OCI-LY3 (cell line): ENCODE data around the gene SOX11.

Source experiments
- H2AFZ ChIP-seq: fragments of 200-600, 300-600 bp; shearing (Covaris generic); 2 replicates; pipeline ENCODE4 v1.6.0; 2014; ENCODE audit warnings: antibody characterized with exemption, low read depth, low read length
- H3K27ac ChIP-seq: fragments of 200-600, 300-600 bp; sonication (generic); 2 replicates; pipeline ENCODE4 v1.5.1; 2014; ENCODE audit warnings: mild to moderate bottlenecking, low read length, moderate library complexity, mixed read lengths
- H3K27me3 ChIP-seq: fragments of 200-600, 300-600 bp; sonication (generic); 2 replicates; pipeline ENCODE4 v1.6.1; 2014; ENCODE audit warnings: low read depth, low read length, mixed read lengths
- H3K36me3 ChIP-seq: fragments of 200-600, 300-600 bp; sonication (generic); replicated peaks from 2 replicates; pipeline ENCODE3; 2014; ENCODE audit warnings: low read depth, low read length, mixed read lengths
- H3K4me1 ChIP-seq: fragments of 300-600, 200-600 bp; sonication (generic); 2 replicates; pipeline ENCODE4 v1.6.1; 2014; ENCODE audit warnings: low read length, mixed read lengths
- H3K4me2 ChIP-seq: fragments of 200-600, 300-600 bp; sonication (generic); 2 replicates; pipeline ENCODE4 v1.6.1; 2014; ENCODE audit warnings: low read length, mixed read lengths
- H3K4me3 ChIP-seq: fragments of 300-600, 200-600 bp; sonication (generic); 2 replicates; pipeline ENCODE4 v1.5.1; 2014; ENCODE audit warnings: antibody characterized with exemption, mild to moderate bottlenecking, low read length, moderate library complexity
- H3K79me2 ChIP-seq: fragments of 300-600, 200-600 bp; shearing (Covaris generic); 2 replicates; pipeline ENCODE4 v1.6.1; 2014; ENCODE audit warnings: mild to moderate bottlenecking, low read length, mixed read lengths
- H3K9ac ChIP-seq: fragments of 300-600, 200-600 bp; shearing (Covaris generic); 2 replicates; pipeline ENCODE4 v1.6.0; 2014; ENCODE audit warnings: mild to moderate bottlenecking, low read length, moderate library complexity
- H3K9me3 ChIP-seq: fragments of 200-600, 300-600 bp; shearing (Covaris generic); 2 replicates; pipeline ENCODE4 v1.6.1; 2014; ENCODE audit warnings: low read length, mixed read lengths; ENCODE audit not compliant: insufficient read depth
- H4K20me1 ChIP-seq: fragments of 200-600, 300-600 bp; sonication (generic); 2 replicates; pipeline ENCODE4 v1.6.1; 2016; ENCODE audit warnings: low read length, mixed read lengths; ENCODE audit not compliant: insufficient read depth
- CTCF ChIP-seq: fragments of 200-600, 300-600 bp; sonication (generic); IDR thresholded peaks from 2 replicates; pipeline ENCODE4 v1.5.1; 2014; ENCODE audit warnings: antibody characterized with exemption, low read length, low read depth
- EZH2phosphoT487 ChIP-seq: fragments of 200-600 bp; shearing (Covaris generic); IDR thresholded peaks from 2 replicates; pipeline ENCODE4 v1.6.1; 2018; ENCODE audit warnings: antibody characterized with exemption, mixed run types, low read depth

The SOX11 gene

DNA sequence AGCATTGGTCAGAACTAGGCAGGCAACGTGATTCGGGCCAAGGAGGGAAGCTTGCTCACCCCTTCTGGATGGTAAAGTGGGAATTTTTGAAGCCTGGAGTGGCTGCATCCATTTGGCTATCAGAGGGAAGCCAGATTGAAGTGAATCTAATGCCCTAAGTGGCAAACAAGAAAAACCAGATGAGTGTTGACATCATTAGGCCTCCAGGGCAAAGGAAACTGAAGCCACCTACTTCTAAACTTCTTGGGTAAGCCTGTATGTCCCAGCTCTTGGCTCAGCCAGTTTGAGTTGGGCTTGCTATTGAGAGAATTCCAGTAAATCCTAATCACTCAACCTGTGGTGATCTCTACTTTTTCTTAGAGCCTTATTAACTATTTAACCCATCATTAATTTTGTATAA is 20.9 kb downstream of the SOX11 start:
- no peaks in the 10 kb centered on the region for H3K27me3 ChIP-seq
- no peaks in the 10 kb centered on the region for H3K36me3 ChIP-seq
- H3K4me2 ChIP-seq, result no peak overlapping the region
- no peak overlapping the region for H3K27ac ChIP-seq
- H4K20me1 ChIP-seq, result no peaks in the 10 kb centered on the region
- no peaks in the 10 kb centered on the region for H3K79me2 ChIP-seq
- no peak overlapping the region for H3K9ac ChIP-seq
- no peak overlapping the region for H3K4me3 ChIP-seq
- H2AFZ ChIP-seq, result no peak overlapping the region
- TF ChIP-seq EZH2phosphoT487 (no peak), CTCF (no peak)
- H3K9me3 ChIP-seq, result no peaks in the 10 kb centered on the region
- no peaks in the 10 kb centered on the region for H3K4me1 ChIP-seq

DNA sequence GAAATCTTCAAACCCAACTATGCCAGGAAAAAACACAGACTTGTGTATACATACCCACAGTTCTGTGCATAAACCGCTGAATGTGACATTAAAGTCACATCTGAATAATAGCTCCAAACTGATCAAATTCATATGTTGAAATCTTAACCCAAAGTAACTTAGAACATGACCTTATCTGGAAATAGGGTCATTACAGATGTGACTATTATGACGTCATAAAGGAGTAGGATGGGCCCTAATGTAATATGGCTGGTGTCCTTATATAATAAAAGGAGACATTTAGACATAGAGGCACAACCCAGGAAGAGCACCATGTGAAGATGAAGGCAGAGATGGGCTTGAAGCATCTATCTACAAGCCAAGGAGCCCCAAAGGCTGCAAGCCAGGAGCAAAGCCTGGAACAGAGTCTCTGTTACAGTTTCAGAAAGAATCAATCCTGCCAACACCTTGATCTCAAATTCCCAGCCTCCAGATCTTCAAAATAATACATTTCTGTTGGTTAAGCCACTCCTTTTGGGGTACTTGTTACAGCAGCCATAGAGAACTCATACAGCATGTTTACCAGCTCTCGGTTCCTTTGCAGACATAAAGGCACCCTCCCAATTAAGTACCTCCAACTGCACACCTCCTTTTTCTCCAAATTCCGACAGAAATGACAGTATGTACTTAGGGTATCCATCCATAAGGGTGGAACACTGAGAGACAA is 27.6 kb downstream of the SOX11 start:
- Histone ChIP-seq H3K4me1 (no peaks in the 10 kb centered on the region), H3K79me2 (no peaks in the 10 kb centered on the region), H2AFZ (no peak overlapping the region), H3K27me3 (no peaks in the 10 kb centered on the region), H3K9ac (no peak overlapping the region), H3K4me2 (no peak overlapping the region), H4K20me1 (no peaks in the 10 kb centered on the region), H3K4me3 (no peak overlapping the region), H3K9me3 (no peaks in the 10 kb centered on the region), H3K36me3 (no peaks in the 10 kb centered on the region), H3K27ac (no peak overlapping the region)
- TF ChIP-seq EZH2phosphoT487, result no peak
- no peak for TF ChIP-seq CTCF

- H3K27ac ChIP-seq, result no peak overlapping the region
- H2AFZ ChIP-seq, result no peak overlapping the region
- no peaks in the 10 kb centered on the region for H3K27me3 ChIP-seq
- H3K9ac ChIP-seq, result no peak overlapping the region
- H3K4me1 ChIP-seq, result no peaks in the 10 kb centered on the region
- H3K4me2 ChIP-seq, result no peak overlapping the region
- H3K36me3 ChIP-seq, result no peaks in the 10 kb centered on the region
- no peaks in the 10 kb centered on the region for H3K79me2 ChIP-seq
- no peaks in the 10 kb centered on the region for H4K20me1 ChIP-seq
- no peaks in the 10 kb centered on the region for H3K9me3 ChIP-seq
- H3K4me3 ChIP-seq, result no peak overlapping the region
- TF ChIP-seq EZH2phosphoT487 (no peak), CTCF (no peak)
These were observed 28.2 kb downstream of the SOX11 start for GRCh38 chr2:5720426-5720825.

- no peaks in the 10 kb centered on the region for H3K27me3 ChIP-seq
- H2AFZ ChIP-seq, result no peak overlapping the region
- H3K4me3 ChIP-seq, result no peak overlapping the region
- no peaks in the 10 kb centered on the region for H4K20me1 ChIP-seq
- H3K9me3 ChIP-seq, result no peaks in the 10 kb centered on the region
- H3K4me2 ChIP-seq, result no peak overlapping the region
- no peak overlapping the region for H3K27ac ChIP-seq
- H3K4me1 ChIP-seq, result no peaks in the 10 kb centered on the region
- no peaks in the 10 kb centered on the region for H3K79me2 ChIP-seq
- no peaks in the 10 kb centered on the region for H3K36me3 ChIP-seq
- TF ChIP-seq EZH2phosphoT487 (no peak), CTCF (no peak)
- no peak overlapping the region for H3K9ac ChIP-seq
These were observed 30.1 kb downstream of the SOX11 start for GRCh38 chr2:5722236-5722635.
